PFSK-1 (cell line): Measurements from ENCODE around the gene POC1B.

Experiments used
- FOXP2 ChIP-seq: optimal IDR thresholded peaks from 2 replicates; pipeline ENCODE3; 2011; ENCODE audit warnings: borderline replicate concordance, control low read depth, inconsistent platforms; ENCODE audit not compliant: insufficient read depth; ENCODE audit errors: extremely low read length, extremely low read depth
- TAF1 ChIP-seq: IDR thresholded peaks from 2 replicates; pipeline ENCODE4 v1.6.1; 2012; ENCODE audit warnings: low read length, control low read depth, borderline replicate concordance; ENCODE audit not compliant: insufficient read depth

- TF ChIP-seq FOXP2 (no peak), TAF1 (peak; percentile 34; the same call in 1 of the 2 replicates)
Observed at GRCh38 chr12:89451841-89452251, 74.0 kb downstream of the POC1B start.
